GM12801 (cell line): ENCODE data around the gene FBXO4.

Experiments used
- TF ChIP-seq, protein P1 (sequence below): IDR thresholded peaks from one replicate; pipeline ENCODE4 v1.5.1; 2011; ENCODE audit warnings: control low read depth; ENCODE audit not compliant: insufficient read length; ENCODE audit errors: extremely low read depth

FBXO4 gene

DNA sequence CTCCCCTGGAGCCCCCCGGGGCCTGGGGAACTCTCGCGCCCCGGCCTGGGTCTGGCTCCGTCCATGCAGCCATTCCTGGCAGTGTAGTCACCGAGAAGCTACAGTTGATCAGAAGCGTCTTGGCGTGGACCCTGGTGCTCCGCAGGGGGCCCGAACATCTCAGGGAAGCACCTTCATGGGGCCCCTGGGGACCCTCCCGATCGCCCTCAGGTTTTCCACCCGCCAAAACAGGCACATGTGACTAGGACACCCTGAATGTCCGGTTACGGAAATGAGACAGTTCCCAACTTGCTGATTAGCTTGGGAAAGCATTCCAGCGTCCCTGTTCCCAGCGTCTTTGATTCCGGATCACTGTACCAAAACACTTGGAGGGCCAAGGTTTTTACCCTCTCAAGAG lies 472 bp downstream of the FBXO4 start:
- TF ChIP-seq, protein P1, sequence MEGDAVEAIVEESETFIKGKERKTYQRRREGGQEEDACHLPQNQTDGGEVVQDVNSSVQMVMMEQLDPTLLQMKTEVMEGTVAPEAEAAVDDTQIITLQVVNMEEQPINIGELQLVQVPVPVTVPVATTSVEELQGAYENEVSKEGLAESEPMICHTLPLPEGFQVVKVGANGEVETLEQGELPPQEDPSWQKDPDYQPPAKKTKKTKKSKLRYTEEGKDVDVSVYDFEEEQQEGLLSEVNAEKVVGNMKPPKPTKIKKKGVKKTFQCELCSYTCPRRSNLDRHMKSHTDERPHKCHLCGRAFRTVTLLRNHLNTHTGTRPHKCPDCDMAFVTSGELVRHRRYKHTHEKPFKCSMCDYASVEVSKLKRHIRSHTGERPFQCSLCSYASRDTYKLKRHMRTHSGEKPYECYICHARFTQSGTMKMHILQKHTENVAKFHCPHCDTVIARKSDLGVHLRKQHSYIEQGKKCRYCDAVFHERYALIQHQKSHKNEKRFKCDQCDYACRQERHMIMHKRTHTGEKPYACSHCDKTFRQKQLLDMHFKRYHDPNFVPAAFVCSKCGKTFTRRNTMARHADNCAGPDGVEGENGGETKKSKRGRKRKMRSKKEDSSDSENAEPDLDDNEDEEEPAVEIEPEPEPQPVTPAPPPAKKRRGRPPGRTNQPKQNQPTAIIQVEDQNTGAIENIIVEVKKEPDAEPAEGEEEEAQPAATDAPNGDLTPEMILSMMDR: no peak

DNA sequence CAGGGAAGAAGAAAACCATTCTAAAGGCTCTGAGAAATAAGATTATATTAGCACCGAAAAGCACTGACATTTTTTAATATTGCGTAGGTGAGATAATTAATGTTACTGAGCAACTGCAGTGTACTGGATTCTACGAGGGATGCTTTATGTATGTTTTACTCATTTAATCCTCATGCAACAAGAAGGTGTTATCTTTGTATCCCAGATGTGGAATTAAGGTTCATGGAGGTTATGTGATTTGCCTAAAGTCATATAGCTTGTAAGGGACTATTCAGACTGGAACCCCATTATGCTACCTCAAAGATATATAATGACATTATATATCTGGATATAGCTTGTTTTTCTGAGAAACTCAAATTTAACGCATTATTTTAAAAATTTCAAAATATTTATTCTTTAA lies 2.5 kb downstream of the FBXO4 start:
- TF ChIP-seq, protein P1: no peak

DNA sequence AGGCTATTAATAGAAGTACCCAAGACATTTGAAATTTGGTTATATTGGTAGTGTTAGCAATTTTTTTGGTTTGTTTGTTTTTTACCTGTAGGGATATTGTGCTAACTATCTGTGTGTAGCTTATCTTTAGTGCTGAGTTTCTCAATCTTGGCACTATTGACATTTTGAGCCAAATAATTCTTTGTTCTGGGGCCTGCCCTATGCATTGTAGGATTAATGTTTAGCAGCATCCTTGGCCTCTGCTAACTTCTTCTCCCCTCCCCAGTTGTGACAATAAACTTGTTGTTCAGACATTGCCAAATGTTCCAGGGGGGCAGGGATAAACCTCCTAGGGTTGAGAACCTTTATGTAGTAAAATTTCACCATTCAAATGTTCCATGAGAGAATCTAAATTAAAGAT lies 4.0 kb downstream of the FBXO4 start:
- TF ChIP-seq, protein P1: no peak

DNA sequence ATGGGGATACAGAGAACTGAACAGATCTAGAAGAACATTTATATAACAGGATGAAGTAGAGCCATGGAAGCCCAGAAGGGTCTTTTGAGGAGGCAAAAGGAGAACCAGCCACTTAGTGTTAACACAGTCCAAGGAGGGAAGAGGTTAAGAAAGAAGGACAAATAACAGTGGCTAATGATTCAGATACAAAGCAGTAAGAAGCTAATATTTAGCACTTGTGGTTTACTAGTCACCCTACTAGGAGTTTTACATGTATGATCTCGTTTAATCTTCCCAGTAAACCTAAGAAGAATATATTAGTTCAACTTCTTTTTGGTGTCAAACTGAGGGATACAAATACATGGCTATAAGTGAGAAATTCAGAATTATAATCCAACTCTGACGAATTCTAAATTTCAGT lies 7.7 kb downstream of the FBXO4 start:
- TF ChIP-seq, protein P1: no peak

DNA sequence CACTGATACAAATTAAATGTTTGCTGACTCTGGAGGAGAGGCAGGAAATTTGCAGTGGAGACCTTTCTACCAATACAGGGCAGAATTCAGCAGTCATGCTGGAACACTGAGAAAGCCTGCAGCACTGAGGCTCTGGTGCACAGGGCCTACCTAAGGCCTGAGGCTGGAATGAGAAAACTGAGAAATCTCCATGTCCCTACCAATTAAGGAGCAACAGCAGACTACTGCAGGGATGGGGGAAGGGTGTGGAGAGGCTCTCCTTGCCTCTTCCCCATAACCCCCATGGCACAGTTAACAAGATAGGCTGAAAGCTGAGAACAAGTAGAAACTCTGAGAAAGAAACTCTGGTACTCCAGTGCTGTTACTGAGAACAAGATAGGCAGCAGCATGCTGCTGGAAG lies 10.5 kb downstream of the FBXO4 start:
- TF ChIP-seq, protein P1: no peak

DNA sequence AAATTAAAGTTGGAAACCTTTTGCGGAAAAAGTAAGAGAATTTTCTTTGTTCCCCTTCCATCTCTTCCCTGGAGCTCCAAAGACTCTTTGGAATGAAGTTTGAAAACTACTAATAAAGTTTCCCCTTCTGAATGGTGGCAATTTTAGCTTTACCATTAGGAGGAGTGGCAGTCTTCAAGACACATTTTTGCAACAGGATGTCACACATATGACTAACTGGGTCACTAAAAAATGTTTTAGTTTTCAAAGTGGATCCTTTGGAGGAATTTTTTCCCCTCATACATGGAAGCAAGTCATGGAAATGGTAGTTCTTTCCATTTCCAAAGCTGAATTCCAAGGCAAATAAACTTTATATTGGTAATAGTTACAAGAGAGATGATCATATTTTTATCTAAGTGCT lies 15.6 kb downstream of the FBXO4 start:
- TF ChIP-seq, protein P1: no peak

DNA sequence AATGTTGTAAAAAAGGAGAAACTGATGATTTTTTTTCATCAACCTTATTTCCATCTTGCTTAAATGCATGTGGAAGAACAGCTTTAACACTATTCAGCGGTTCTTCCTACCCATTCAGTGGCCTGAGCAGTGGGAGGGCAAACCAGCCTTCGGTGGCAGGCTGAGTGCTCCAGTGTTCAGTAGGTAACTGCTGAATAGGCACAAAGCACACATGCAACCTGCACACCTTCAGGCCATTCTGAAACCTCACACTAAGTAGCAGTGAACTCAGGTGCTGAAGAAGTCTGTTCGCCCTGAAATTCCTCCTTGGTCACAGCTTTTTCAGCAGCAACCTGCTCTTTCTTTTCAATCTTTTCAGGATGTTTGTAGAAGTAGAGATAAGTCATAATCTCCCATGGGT lies 26.1 kb downstream of the FBXO4 start:
- TF ChIP-seq, protein P1: no peak

DNA sequence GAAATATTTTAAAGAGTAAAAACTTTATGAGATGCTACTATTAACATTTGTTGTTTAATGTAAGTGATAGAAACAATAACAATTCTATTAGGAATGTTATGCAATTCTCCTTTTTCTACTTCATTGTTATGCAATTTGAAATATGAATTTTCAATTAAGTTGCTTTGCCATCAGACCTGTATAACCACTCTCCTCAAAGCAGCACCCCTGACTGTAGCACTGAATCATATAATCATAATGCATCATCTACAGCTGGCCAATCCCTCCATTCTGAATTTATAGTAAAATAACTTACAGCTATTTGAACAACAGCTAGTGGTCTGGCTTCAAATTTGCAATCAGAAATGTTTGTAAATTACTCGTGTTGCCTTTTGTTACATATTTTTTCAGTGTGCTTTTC lies 29.2 kb downstream of the FBXO4 start:
- TF ChIP-seq, protein P1: no peak
